ENCODE results near the gene RAPGEF1. TPM values are rescaled to one million over a fixed set of nuclear protein-coding genes. Genes with fewer than 3 reads are reported as not detected.
"Not testable (repeated sequence)": the region's sequence is repeated elsewhere in the genome, so short reads cannot be mapped to it uniquely, and the experiment has no call there.

Gene RAPGEF1
- total and polyA plus RNA-seq, 4 donors: 17.5 to 93.2 (median 54.7) TPM

- H3K4me1 ChIP-seq (ENCODE audit: control insufficient read depth in 1 of 2, insufficient read depth in 2 of 2, low read length in 2 of 2): no peaks in the 10 kb centered on the region
- DNase-seq (no peak), ATAC-seq (ENCODE audit: low FRiP score) (no peak)
- no peaks in the 10 kb centered on the region for H3K27me3 ChIP-seq (ENCODE audit: control insufficient read depth in 1 of 2, insufficient read depth in 2 of 2, low read length in 1 of 2)
- intact Hi-C loops (cut with DNase I): no loop called here
- WGBS, 2 donors: 81 to 96% methylated on average over 6 of the region's 6 CpGs
- no peaks in the 10 kb centered on the region for H3K9me3 ChIP-seq (ENCODE audit: control insufficient read depth, low read length)
- H3K27ac ChIP-seq (ENCODE audit: low read depth in 1 of 2, low read length in 2 of 2): no peak overlapping the region
- H3K36me3 ChIP-seq (ENCODE audit: control insufficient read depth in 1 of 2, insufficient read depth in 2 of 2, low read length in 1 of 2): no peaks in the 10 kb centered on the region
- H3K4me3 ChIP-seq (ENCODE audit: low read length in 2 of 2): no peak overlapping the region
Measured at GRCh38 chr9:131552030-131552429, 187.8 kb downstream of the RAPGEF1 start.

- H3K36me3 ChIP-seq (ENCODE audit: control insufficient read depth in 1 of 2, insufficient read depth in 2 of 2, low read length in 1 of 2); H3K4me1 ChIP-seq (ENCODE audit: control insufficient read depth in 1 of 2, insufficient read depth in 2 of 2, low read length in 2 of 2); H3K4me3 ChIP-seq (ENCODE audit: low read length in 2 of 2); H3K27me3 ChIP-seq (ENCODE audit: control insufficient read depth in 1 of 2, insufficient read depth in 2 of 2, low read length in 1 of 2); ATAC-seq (ENCODE audit: low FRiP score); intact Hi-C loops (cut with DNase I); H3K9me3 ChIP-seq (ENCODE audit: control insufficient read depth, low read length); H3K27ac ChIP-seq (ENCODE audit: low read depth in 1 of 2, low read length in 2 of 2); DNase-seq: not testable (repeated sequence)
- WGBS, 2 donors: 44 to 75% methylated on average over 8 of the region's 8 CpGs
Measured at GRCh38 chr9:131550465-131550864, 189.4 kb downstream of the RAPGEF1 start.

GRCh38 chr9:131549186-131549585 is 190.7 kb downstream of the RAPGEF1 start:
- H3K4me1 ChIP-seq (ENCODE audit: control insufficient read depth in 1 of 2, insufficient read depth in 2 of 2, low read length in 2 of 2); ATAC-seq (ENCODE audit: low FRiP score); H3K27me3 ChIP-seq (ENCODE audit: control insufficient read depth in 1 of 2, insufficient read depth in 2 of 2, low read length in 1 of 2); H3K9me3 ChIP-seq (ENCODE audit: control insufficient read depth, low read length); H3K4me3 ChIP-seq (ENCODE audit: low read length in 2 of 2); intact Hi-C loops (cut with DNase I); H3K27ac ChIP-seq (ENCODE audit: low read depth in 1 of 2, low read length in 2 of 2); H3K36me3 ChIP-seq (ENCODE audit: control insufficient read depth in 1 of 2, insufficient read depth in 2 of 2, low read length in 1 of 2): not testable (repeated sequence)
- DNase-seq: peak in 1 of 2 donors; percentile 41
- WGBS, 2 donors: 93% methylated on average over 10 of the region's 10 CpGs

GRCh38 chr9:131546336-131547084 is 193.4 kb downstream of the RAPGEF1 start:
- Histone ChIP-seq H3K9me3 (ENCODE audit: control insufficient read depth, low read length) (peaks cover 8% of the 10 kb centered on the region), H3K4me1 (ENCODE audit: control insufficient read depth in 1 of 2, insufficient read depth in 2 of 2, low read length in 2 of 2) (no peaks in the 10 kb centered on the region), H3K4me3 (ENCODE audit: low read length in 2 of 2) (no peak overlapping the region), H3K36me3 (ENCODE audit: control insufficient read depth in 1 of 2, insufficient read depth in 2 of 2, low read length in 1 of 2) (no peaks in the 10 kb centered on the region), H3K27me3 (ENCODE audit: control insufficient read depth in 1 of 2, insufficient read depth in 2 of 2, low read length in 1 of 2) (no peaks in the 10 kb centered on the region), H3K27ac (ENCODE audit: low read depth in 1 of 2, low read length in 2 of 2) (no peak overlapping the region)
- WGBS, 2 donors: 1% methylated on average over 42 to 49 of the region's 49 CpGs
- ATAC-seq (ENCODE audit: low FRiP score) (peak; percentile 36), DNase-seq (no peak)
- intact Hi-C loops (cut with DNase I): no loop called here

GRCh38 chr9:131545786-131546335 is 194.0 kb downstream of the RAPGEF1 start:
- ATAC-seq (ENCODE audit: low FRiP score) (peak; percentile 15), DNase-seq (peak in 1 of 2 donors; percentile 37)
- H3K27ac ChIP-seq (ENCODE audit: low read depth in 1 of 2, low read length in 2 of 2): no peak overlapping the region
- no peak overlapping the region for H3K4me3 ChIP-seq (ENCODE audit: low read length in 2 of 2)
- no peaks in the 10 kb centered on the region for H3K27me3 ChIP-seq (ENCODE audit: control insufficient read depth in 1 of 2, insufficient read depth in 2 of 2, low read length in 1 of 2)
- 2 to 3% methylated on average over 28 to 30 of the region's 30 CpGs for WGBS, 2 donors
- intact Hi-C loops (cut with DNase I): no loop called here
- peaks cover 8% of the 10 kb centered on the region for H3K9me3 ChIP-seq (ENCODE audit: control insufficient read depth, low read length)
- H3K4me1 ChIP-seq (ENCODE audit: control insufficient read depth in 1 of 2, insufficient read depth in 2 of 2, low read length in 2 of 2): no peaks in the 10 kb centered on the region
- H3K36me3 ChIP-seq (ENCODE audit: control insufficient read depth in 1 of 2, insufficient read depth in 2 of 2, low read length in 1 of 2): no peaks in the 10 kb centered on the region

GRCh38 chr9:131545003-131545785 is 194.7 kb downstream of the RAPGEF1 start, which contains the start of gene PRRT1B:
Gene PRRT1B (plus strand): TSS chr9:131545523. CDS start chr9:131545616, 93 bp downstream.
- Histone ChIP-seq H3K27me3 (ENCODE audit: control insufficient read depth in 1 of 2, insufficient read depth in 2 of 2, low read length in 1 of 2) (no peaks in the 10 kb centered on the region), H3K4me3 (ENCODE audit: low read length in 2 of 2) (no peak within 1 kb of the TSS)
- no peak for ATAC-seq (ENCODE audit: low FRiP score)

GRCh38 chr9:131543141-131543540 is 196.7 kb downstream of the RAPGEF1 start:
- H3K27me3 ChIP-seq (ENCODE audit: control insufficient read depth in 1 of 2, insufficient read depth in 2 of 2, low read length in 1 of 2): no peaks in the 10 kb centered on the region
- ATAC-seq (ENCODE audit: low FRiP score): no peak
- WGBS, 2 donors: 91 to 93% methylated on average over 6 of the region's 6 CpGs
- H3K4me1 ChIP-seq (ENCODE audit: control insufficient read depth in 1 of 2, insufficient read depth in 2 of 2, low read length in 2 of 2): no peaks in the 10 kb centered on the region
- no peaks in the 10 kb centered on the region for H3K36me3 ChIP-seq (ENCODE audit: control insufficient read depth in 1 of 2, insufficient read depth in 2 of 2, low read length in 1 of 2)
- no peak for DNase-seq
- H3K27ac ChIP-seq (ENCODE audit: low read depth in 1 of 2, low read length in 2 of 2): no peak overlapping the region
- H3K9me3 ChIP-seq (ENCODE audit: control insufficient read depth, low read length): peaks cover 8% of the 10 kb centered on the region
- intact Hi-C loops (cut with DNase I): no loop called here
- H3K4me3 ChIP-seq (ENCODE audit: low read length in 2 of 2): no peak overlapping the region

More at GRCh38 chr9:131545003-131545785, 194.7 kb downstream of the RAPGEF1 start, which contains the start of gene PRRT1B:
- Histone ChIP-seq H3K9me3 (ENCODE audit: control insufficient read depth, low read length) (peaks cover 8% of the 10 kb centered on the region), H3K36me3 (ENCODE audit: control insufficient read depth in 1 of 2, insufficient read depth in 2 of 2, low read length in 1 of 2) (no peaks in the 10 kb centered on the region), H3K4me1 (ENCODE audit: control insufficient read depth in 1 of 2, insufficient read depth in 2 of 2, low read length in 2 of 2) (no peaks in the 10 kb centered on the region), H3K27ac (ENCODE audit: low read depth in 1 of 2, low read length in 2 of 2) (no peak within 1 kb of the TSS)
- intact Hi-C loops (cut with DNase I): no loop called here
- DNase-seq: peak in 1 of 2 donors; percentile 35
- WGBS, 2 donors: 13 to 16% methylated on average over 47 to 50 of the region's 50 CpGs

DNA sequence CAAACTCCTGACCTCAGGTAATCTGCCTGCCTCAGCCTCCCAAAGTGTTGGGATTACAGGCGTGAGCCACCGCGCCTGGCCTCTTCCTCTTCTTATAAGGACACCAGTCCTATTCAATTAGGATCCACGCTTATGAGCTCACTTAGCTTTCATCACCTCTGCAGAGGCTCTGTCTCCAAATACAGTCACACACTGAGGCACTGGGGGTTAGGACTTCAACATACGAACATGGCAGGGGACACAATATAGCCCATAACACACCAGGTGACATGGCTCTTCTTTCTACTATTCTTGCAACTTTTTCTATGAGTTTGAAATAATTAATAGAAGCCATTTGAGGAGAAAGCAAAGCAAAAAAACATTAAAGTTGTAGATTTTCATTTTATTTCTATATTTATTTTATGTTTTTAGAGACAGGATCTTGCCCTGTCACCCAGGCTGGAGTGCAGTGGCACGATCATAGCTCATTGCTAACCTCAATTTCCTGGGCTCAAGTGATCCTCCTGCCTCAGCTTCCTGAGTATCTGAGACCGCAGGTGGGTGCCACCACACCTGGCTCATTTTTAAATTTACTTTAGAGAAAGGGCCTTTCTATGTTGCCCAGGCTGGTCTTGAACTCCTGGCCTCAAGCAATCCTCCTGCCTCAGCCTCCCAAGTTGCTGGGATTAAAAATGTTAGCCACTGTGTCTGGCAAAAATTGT is 200.5 kb downstream of the RAPGEF1 start:
- Histone ChIP-seq H3K27me3 (ENCODE audit: control insufficient read depth in 1 of 2, insufficient read depth in 2 of 2, low read length in 1 of 2) (no peaks in the 10 kb centered on the region), H3K4me3 (ENCODE audit: low read length in 2 of 2) (no peak overlapping the region), H3K36me3 (ENCODE audit: control insufficient read depth in 1 of 2, insufficient read depth in 2 of 2, low read length in 1 of 2) (no peaks in the 10 kb centered on the region), H3K9me3 (ENCODE audit: control insufficient read depth, low read length) (peaks cover 7% of the 10 kb centered on the region), H3K27ac (ENCODE audit: low read depth in 1 of 2, low read length in 2 of 2) (no peak overlapping the region), H3K4me1 (ENCODE audit: control insufficient read depth in 1 of 2, insufficient read depth in 2 of 2, low read length in 2 of 2) (no peaks in the 10 kb centered on the region)
- ATAC-seq (ENCODE audit: low FRiP score): no peak
- 87 to 89% methylated on average over 7 of the region's 7 CpGs for WGBS, 2 donors
- intact Hi-C loops (cut with DNase I): no loop called here
- DNase-seq: no peak
